ENCODE results near the gene CNPY1. TPM values are rescaled to one million over a fixed set of nuclear protein-coding genes. Genes with fewer than 3 reads are reported as not detected.

The CNPY1 gene
- total and polyA plus RNA-seq, 2 donors (not counting 1 experiment from before 2014, with no cell fraction given), result not detected

- no peak for ATAC-seq (ENCODE audit: low read depth)
- Histone ChIP-seq H4K20me1 (ENCODE audit: control insufficient read depth, insufficient read depth, low read length, poor library complexity, severe bottlenecking) (no peaks in the 10 kb centered on the region), H3K4me2 (replicated peaks; ENCODE audit: low read depth, low read length, poor library complexity, severe bottlenecking) (no peak overlapping the region), H3K4me1 (ENCODE audit: control insufficient read depth in 2 of 2, insufficient read depth in 2 of 2, low read length in 2 of 2) (peaks cover 10 to 14% of the 10 kb centered on the region in 2 donors), H3K79me2 (ENCODE audit: control insufficient read depth, insufficient read depth, low read length) (no peaks in the 10 kb centered on the region), H3K4me3 (ENCODE audit: control extremely low read depth in 1 of 5, extremely low read depth in 1 of 5, insufficient read depth in 1 of 5, low read depth in 2 of 5, low read length in 4 of 5) (no peak overlapping the region), H3K9me3 (ENCODE audit: control extremely low read depth in 1 of 3, control insufficient read depth in 2 of 3, insufficient read depth in 1 of 3, low read length in 2 of 3) (peaks cover 0 to 13% (median 0%) of the 10 kb centered on the region in 3 donors), H3K27ac (ENCODE audit: low read length in 2 of 2) (no peak overlapping the region), H3K36me3 (replicated peaks in 1 of 2; ENCODE audit: control extremely low read depth in 1 of 2, control insufficient read depth in 1 of 2, extremely low read depth in 1 of 2, insufficient read depth in 2 of 2, low read length in 1 of 2) (no peaks in the 10 kb centered on the region), H3K27me3 (replicated peaks in 1 of 4; ENCODE audit: control extremely low read depth in 1 of 4, control insufficient read depth in 3 of 4, insufficient read depth in 4 of 4, low read length in 3 of 4) (peaks cover 0 to 27% (median 7%) of the 10 kb centered on the region in 4 experiments), H2AFZ (ENCODE audit: insufficient read depth, low read depth, low read length, poor library complexity, severe bottlenecking) (no peak overlapping the region), H3K9ac (ENCODE audit: low read length) (no peak overlapping the region)
- no peak overlapping the region for H3K4me3 Mint-ChIP-seq
- DNase-seq, result no peak
- peaks cover 12% of the 10 kb centered on the region for H3K4me1 Mint-ChIP-seq
- H3K27me3 Mint-ChIP-seq, result peaks cover 31% of the 10 kb centered on the region
- intact Hi-C loops (cut with micrococcal nuclease), result no loop called here
- ChIA-PET POLR2A (interaction anchor here (1.2 kb wide), 1 partner anchor 124 kb away, joined by 4 read pairs; no protein-coding TSS in a partner anchor), CTCF (no interaction called here)
- WGBS (ENCODE audit: insufficient coverage), result 86% methylated on average over 12 of the region's 13 CpGs
- TF ChIP-seq CTCF (IDR thresholded peaks at IDR 0.05), result no peak
- TF ChIP-seq EZH2 (IDR thresholded peaks at IDR 0.05; ENCODE audit: borderline replicate concordance, insufficient read depth, low read depth, low read length, poor library complexity, severe bottlenecking), result no peak
- H3K9me3 Mint-ChIP-seq (ENCODE audit: insufficient read depth), result no peaks in the 10 kb centered on the region
- no peak overlapping the region for H3K27ac Mint-ChIP-seq
These were observed 50.7 kb downstream of the CNPY1 start for GRCh38 chr7:155495440-155496248.

DNA sequence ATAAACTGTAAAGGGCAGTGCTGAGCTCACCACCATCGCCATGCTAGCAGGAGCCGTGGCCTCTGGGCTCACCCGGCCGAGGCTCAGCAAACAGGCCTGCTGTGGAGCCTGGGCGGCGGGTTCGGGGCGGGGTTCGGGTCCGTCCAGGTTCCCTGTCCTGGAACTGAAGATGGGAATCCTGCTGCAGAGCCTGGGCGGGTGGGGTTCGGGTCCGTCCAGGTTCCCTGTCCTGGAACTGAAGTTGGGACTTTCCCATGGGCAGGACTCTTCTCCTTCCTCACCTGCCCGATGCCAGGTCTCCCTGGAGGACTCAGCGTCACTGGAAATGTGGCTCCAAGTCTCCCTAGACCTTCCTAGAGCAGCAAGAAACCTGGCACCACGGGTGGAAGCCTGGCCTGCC lies 51.8 kb downstream of the CNPY1 start:
- Mint-ChIP-seq H3K9me3 (ENCODE audit: insufficient read depth) (no peaks in the 10 kb centered on the region), H3K4me3 (no peak overlapping the region)
- ATAC-seq (ENCODE audit: low read depth), result no peak

More for the DNA sequence above, 51.8 kb downstream of the CNPY1 start:
- Mint-ChIP-seq H3K27ac (no peak overlapping the region), H3K4me1 (peaks cover 22% of the 10 kb centered on the region), H3K27me3 (peaks cover 22% of the 10 kb centered on the region)
- Histone ChIP-seq H3K79me2 (ENCODE audit: control insufficient read depth, insufficient read depth, low read length) (no peaks in the 10 kb centered on the region), H3K4me3 (ENCODE audit: control extremely low read depth in 1 of 5, extremely low read depth in 1 of 5, insufficient read depth in 1 of 5, low read depth in 2 of 5, low read length in 4 of 5) (no peak overlapping the region), H3K27ac (ENCODE audit: low read length in 2 of 2) (no peak overlapping the region), H2AFZ (ENCODE audit: insufficient read depth, low read depth, low read length, poor library complexity, severe bottlenecking) (no peak overlapping the region), H3K27me3 (replicated peaks in 1 of 4; ENCODE audit: control extremely low read depth in 1 of 4, control insufficient read depth in 3 of 4, insufficient read depth in 4 of 4, low read length in 3 of 4) (peaks cover 0 to 27% (median 3%) of the 10 kb centered on the region in 4 experiments), H3K9me3 (ENCODE audit: control extremely low read depth in 1 of 3, control insufficient read depth in 2 of 3, insufficient read depth in 1 of 3, low read length in 2 of 3) (peaks cover 0 to 19% (median 0%) of the 10 kb centered on the region in 3 donors), H3K36me3 (replicated peaks in 1 of 2; ENCODE audit: control extremely low read depth in 1 of 2, control insufficient read depth in 1 of 2, extremely low read depth in 1 of 2, insufficient read depth in 2 of 2, low read length in 1 of 2) (no peaks in the 10 kb centered on the region), H3K9ac (ENCODE audit: low read length) (no peak overlapping the region), H4K20me1 (ENCODE audit: control insufficient read depth, insufficient read depth, low read length, poor library complexity, severe bottlenecking) (no peaks in the 10 kb centered on the region), H3K4me2 (replicated peaks; ENCODE audit: low read depth, low read length, poor library complexity, severe bottlenecking) (no peak overlapping the region), H3K4me1 (ENCODE audit: control insufficient read depth in 2 of 2, insufficient read depth in 2 of 2, low read length in 2 of 2) (peaks cover 21 to 25% of the 10 kb centered on the region in 2 donors)
- WGBS (ENCODE audit: insufficient coverage), result 93% methylated on average over 16 of the region's 16 CpGs
- TF ChIP-seq EZH2 (IDR thresholded peaks at IDR 0.05; ENCODE audit: borderline replicate concordance, insufficient read depth, low read depth, low read length, poor library complexity, severe bottlenecking), result no peak
- ChIA-PET CTCF (no interaction called here), POLR2A (no interaction called here)
- DNase-seq, result no peak
- intact Hi-C loops (cut with micrococcal nuclease), result no loop called here
